Measurements from ENCODE around the gene MEIKIN. TPM values are rescaled to one million over a fixed set of nuclear protein-coding genes. Genes with fewer than 3 reads are reported as not detected.

The MEIKIN gene
- polyA plus RNA-seq, 1 donor (not counting 4 experiments of a cell fraction or from before 2014, with no cell fraction given): not detected

- no peak overlapping the region for H3K27ac ChIP-seq (ENCODE audit: control insufficient read depth, insufficient read depth, low read length)
- TF ChIP-seq CTCF (optimal IDR thresholded peaks at IDR 0.05 in 1 of 3, IDR thresholded peaks at IDR 0.05 in 1 of 3, conservative IDR thresholded peaks at IDR 0.05 in 1 of 3; ENCODE audit: extremely low read depth in 1 of 3, insufficient read depth in 2 of 3, low read length in 3 of 3) (no peak), EZH2 (IDR thresholded peaks at IDR 0.05; ENCODE audit: low read length) (no peak)
- no peak overlapping the region for H2AFZ ChIP-seq (ENCODE audit: control insufficient read depth, low read length)
- H3K79me2 ChIP-seq (ENCODE audit: control insufficient read depth, insufficient read depth, low read length): no peaks in the 10 kb centered on the region
- H3K4me3 ChIP-seq (ENCODE audit: control insufficient read depth in 2 of 3, extremely low read depth in 1 of 3, insufficient read depth in 2 of 3, low read depth in 1 of 3, low read length in 3 of 3): no peak overlapping the region
- H3K4me2 ChIP-seq (ENCODE audit: control insufficient read depth, extremely low read depth, insufficient read depth, low read depth, low read length): no peak overlapping the region
- H3K9ac ChIP-seq (ENCODE audit: control insufficient read depth, extremely low read depth, insufficient read depth, low read length): no peak overlapping the region
- no peaks in the 10 kb centered on the region for H3K9me3 ChIP-seq (ENCODE audit: control insufficient read depth, low read depth, low read length)
- no peaks in the 10 kb centered on the region for H3K27me3 ChIP-seq (ENCODE audit: control insufficient read depth, extremely low read depth, insufficient read depth, low read length)
- H3K9me1 ChIP-seq (ENCODE audit: control insufficient read depth, extremely low read depth, insufficient read depth, low read length): no peaks in the 10 kb centered on the region
- H3K36me3 ChIP-seq (ENCODE audit: control insufficient read depth in 2 of 2, extremely low read depth in 1 of 2, insufficient read depth in 2 of 2, low read length in 2 of 2): no peaks in the 10 kb centered on the region
- no peak for DNase-seq (ENCODE audit: low read depth, low spot score)
- no peak for FAIRE-seq
- no peaks in the 10 kb centered on the region for H3K4me1 ChIP-seq (ENCODE audit: control insufficient read depth, extremely low read depth, insufficient read depth, low read length)
- dilution Hi-C loops (cut with MboI; ENCODE audit: extremely low pct_ligation_motif_present, low sequenced_read_pairs): no loop called here
- no peaks in the 10 kb centered on the region for H4K20me1 ChIP-seq (ENCODE audit: control insufficient read depth, extremely low read depth, insufficient read depth, low read length)
Measured at GRCh38 chr5:131976414-131977211, 31.1 kb upstream of the MEIKIN start.

DNA sequence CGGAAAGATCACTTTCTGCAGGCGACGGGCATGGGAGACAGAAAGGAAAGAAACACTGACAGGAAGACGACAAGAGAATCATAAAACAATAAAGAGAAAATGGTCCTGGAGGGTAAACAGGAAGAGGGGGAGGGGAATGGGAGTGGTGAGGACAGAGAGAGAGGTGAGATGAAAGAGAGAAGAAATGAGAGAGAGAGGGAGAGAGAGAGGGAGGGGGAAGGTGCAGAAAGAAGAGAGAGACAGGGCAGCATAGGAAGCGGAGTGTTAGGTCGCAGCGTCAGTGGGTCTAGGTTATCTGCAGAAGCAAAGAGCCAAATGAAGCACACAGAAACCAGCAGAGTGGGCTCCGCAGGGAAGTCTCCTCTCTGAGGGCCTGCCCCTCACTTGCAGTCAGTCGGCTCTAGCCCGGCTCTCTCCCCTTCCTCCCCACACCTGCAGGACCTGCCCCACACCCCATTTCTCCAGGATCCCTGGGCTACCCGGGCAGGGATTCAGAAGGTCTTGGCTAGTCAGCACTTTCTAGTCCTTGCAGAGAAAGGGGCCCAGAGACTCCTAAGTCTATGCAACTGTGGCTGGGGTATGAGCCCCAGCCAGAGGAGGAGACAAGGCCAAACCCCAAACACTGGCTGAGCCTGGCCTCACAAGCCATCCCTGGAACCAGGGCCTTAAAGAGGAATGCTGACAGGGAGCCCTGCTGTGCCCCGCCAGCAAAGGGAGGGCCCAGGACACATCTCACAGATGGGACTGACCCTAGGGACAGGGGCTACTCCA is 29.7 kb upstream of the MEIKIN start:
- Histone ChIP-seq H3K9me3 (ENCODE audit: control insufficient read depth, low read depth, low read length) (no peaks in the 10 kb centered on the region), H3K79me2 (ENCODE audit: control insufficient read depth, insufficient read depth, low read length) (no peaks in the 10 kb centered on the region), H3K4me3 (ENCODE audit: control insufficient read depth in 2 of 3, extremely low read depth in 1 of 3, insufficient read depth in 2 of 3, low read depth in 1 of 3, low read length in 3 of 3) (no peak overlapping the region), H3K4me1 (ENCODE audit: control insufficient read depth, extremely low read depth, insufficient read depth, low read length) (no peaks in the 10 kb centered on the region), H3K36me3 (ENCODE audit: control insufficient read depth in 2 of 2, extremely low read depth in 1 of 2, insufficient read depth in 2 of 2, low read length in 2 of 2) (no peaks in the 10 kb centered on the region), H3K9ac (ENCODE audit: control insufficient read depth, extremely low read depth, insufficient read depth, low read length) (no peak overlapping the region), H3K27me3 (ENCODE audit: control insufficient read depth, extremely low read depth, insufficient read depth, low read length) (no peaks in the 10 kb centered on the region), H3K4me2 (ENCODE audit: control insufficient read depth, extremely low read depth, insufficient read depth, low read depth, low read length) (no peak overlapping the region), H3K27ac (ENCODE audit: control insufficient read depth, insufficient read depth, low read length) (no peak overlapping the region), H4K20me1 (ENCODE audit: control insufficient read depth, extremely low read depth, insufficient read depth, low read length) (no peaks in the 10 kb centered on the region), H2AFZ (ENCODE audit: control insufficient read depth, low read length) (no peak overlapping the region), H3K9me1 (ENCODE audit: control insufficient read depth, extremely low read depth, insufficient read depth, low read length) (no peaks in the 10 kb centered on the region)
- TF ChIP-seq EZH2 (IDR thresholded peaks at IDR 0.05; ENCODE audit: low read length): no peak
- TF ChIP-seq CTCF (optimal IDR thresholded peaks at IDR 0.05 in 1 of 3, IDR thresholded peaks at IDR 0.05 in 1 of 3, conservative IDR thresholded peaks at IDR 0.05 in 1 of 3; ENCODE audit: extremely low read depth in 1 of 3, insufficient read depth in 2 of 3, low read length in 3 of 3): no peak
- DNase-seq (ENCODE audit: low read depth, low spot score): no peak
- FAIRE-seq: no peak
- dilution Hi-C loops (cut with MboI; ENCODE audit: extremely low pct_ligation_motif_present, low sequenced_read_pairs): no loop called here

Data from keratinocyte (primary cell).